NT2/D1 (cell line): Measurements from ENCODE around the gene NKAIN2.

Experiments used
- DNase-seq: peaks from one replicate; pipeline ENCODE4 v3.0.0-alpha.2; 2011; ENCODE audit warnings: low read depth, low spot score
- H3K27me3 ChIP-seq: 2 replicates; pipeline ENCODE4 v1.6.0; 2011; ENCODE audit warnings: mild to moderate bottlenecking; ENCODE audit not compliant: insufficient read length, insufficient read depth
- H3K36me3 ChIP-seq: 2 replicates; pipeline ENCODE4 v1.6.1; 2011; ENCODE audit warnings: mild to moderate bottlenecking, low read length, mixed read lengths; ENCODE audit not compliant: insufficient read depth, insufficient read length
- H3K4me1 ChIP-seq: 2 replicates; pipeline ENCODE4 v1.5.1; 2011; ENCODE audit not compliant: insufficient read depth, insufficient read length
- H3K4me3 ChIP-seq: 2 replicates; pipeline ENCODE4 v1.5.1; 2011; ENCODE audit warnings: low read depth; ENCODE audit not compliant: insufficient read length
- H3K9ac ChIP-seq: 2 replicates; pipeline ENCODE4 v1.6.0; 2011; ENCODE audit warnings: low read depth; ENCODE audit not compliant: insufficient read length
- H3K9me3 ChIP-seq: 2 replicates; pipeline ENCODE4 v1.5.1; 2011; ENCODE audit warnings: mild to moderate bottlenecking, low read length; ENCODE audit not compliant: insufficient read depth
- SUZ12 ChIP-seq: IDR thresholded peaks from 2 replicates; pipeline ENCODE4 v1.6.1; 2011; ENCODE audit not compliant: insufficient read length, insufficient read depth; ENCODE audit errors: extremely low read depth
- YY1 ChIP-seq: IDR thresholded peaks from 2 replicates; pipeline ENCODE4 v1.6.1; 2011; ENCODE audit not compliant: insufficient read length, insufficient read depth
- ZNF274 ChIP-seq: IDR thresholded peaks from 2 replicates; pipeline ENCODE4 v1.6.1; 2011; ENCODE audit warnings: mild to moderate bottlenecking, low read depth, low read length

Gene NKAIN2

DNA sequence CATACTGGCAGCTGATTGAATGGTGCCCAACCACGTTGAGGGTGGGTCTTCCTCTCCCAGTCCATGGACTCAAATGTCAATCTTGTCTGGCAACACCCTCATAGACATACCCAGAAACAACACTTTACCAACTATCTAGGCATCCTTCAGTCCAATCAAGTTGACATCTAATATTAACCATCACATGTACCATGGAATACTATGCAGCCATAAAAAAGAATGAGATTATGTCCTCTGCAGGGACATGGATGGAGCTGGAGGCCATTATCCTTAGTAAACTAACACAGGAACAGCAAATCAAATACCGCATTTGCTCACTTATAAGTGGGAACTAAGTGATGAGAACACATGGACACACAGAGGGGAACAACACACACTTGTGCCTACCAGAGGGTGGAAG lies 951.7 kb downstream of the NKAIN2 start:
- Histone ChIP-seq H3K4me3 (no peak overlapping the region), H3K27me3 (no peaks in the 10 kb centered on the region), H3K9ac (no peak overlapping the region), H3K36me3 (no peaks in the 10 kb centered on the region), H3K4me1 (no peaks in the 10 kb centered on the region), H3K9me3 (no peaks in the 10 kb centered on the region)
- TF ChIP-seq SUZ12: no peak
- no peak for TF ChIP-seq ZNF274
- TF ChIP-seq YY1: no peak
- no peak for DNase-seq

DNA sequence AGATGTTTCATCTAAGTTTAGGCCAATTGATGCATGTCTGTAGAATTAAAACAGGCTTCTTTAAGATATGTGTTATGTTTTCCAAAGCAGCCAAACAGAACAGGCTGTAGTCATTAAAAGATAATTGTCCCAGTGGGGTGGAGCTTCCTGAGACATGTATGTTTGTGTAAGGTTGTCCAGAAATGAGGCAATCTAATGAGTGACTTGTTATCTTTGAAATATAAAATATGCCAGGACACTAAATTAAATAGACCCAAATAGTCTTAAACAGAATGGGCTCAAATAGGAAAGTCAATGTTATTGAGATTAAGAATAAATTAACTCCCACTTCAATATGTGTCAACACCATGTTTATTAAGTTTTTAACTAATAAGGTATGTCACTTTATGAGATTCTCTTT lies 953.9 kb downstream of the NKAIN2 start:
- DNase-seq: no peak

DNA sequence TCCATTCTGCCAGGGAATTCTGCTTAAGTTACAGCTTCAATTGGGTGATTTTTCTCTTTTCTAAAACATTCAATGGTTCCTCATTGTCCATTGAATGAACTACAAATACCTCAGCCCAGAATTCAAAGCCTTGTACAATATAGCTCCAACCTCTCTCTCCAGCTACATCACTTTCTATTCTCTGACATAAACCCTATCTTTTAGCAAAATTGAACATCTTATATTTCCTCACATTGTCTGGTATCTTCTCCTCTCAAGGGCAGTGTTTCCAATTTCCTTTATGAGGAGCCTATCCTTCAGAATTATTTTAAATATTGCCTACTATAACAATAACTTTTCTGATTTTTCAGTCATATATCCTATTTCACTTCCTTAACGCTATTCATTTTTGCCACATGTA lies 955.0 kb downstream of the NKAIN2 start:
- DNase-seq: no peak
- no peak overlapping the region for H3K9ac ChIP-seq
- H3K9me3 ChIP-seq: no peaks in the 10 kb centered on the region
- H3K36me3 ChIP-seq: no peaks in the 10 kb centered on the region
- H3K27me3 ChIP-seq: no peaks in the 10 kb centered on the region
- no peak overlapping the region for H3K4me3 ChIP-seq
- TF ChIP-seq SUZ12: no peak
- no peak for TF ChIP-seq YY1
- TF ChIP-seq ZNF274: no peak
- H3K4me1 ChIP-seq: no peaks in the 10 kb centered on the region

More for the DNA sequence above, 953.9 kb downstream of the NKAIN2 start:
- TF ChIP-seq ZNF274: no peak
- no peak for TF ChIP-seq YY1
- TF ChIP-seq SUZ12: no peak
- Histone ChIP-seq H3K4me3 (no peak overlapping the region), H3K4me1 (no peaks in the 10 kb centered on the region), H3K27me3 (no peaks in the 10 kb centered on the region), H3K36me3 (no peaks in the 10 kb centered on the region), H3K9ac (no peak overlapping the region), H3K9me3 (no peaks in the 10 kb centered on the region)

DNA sequence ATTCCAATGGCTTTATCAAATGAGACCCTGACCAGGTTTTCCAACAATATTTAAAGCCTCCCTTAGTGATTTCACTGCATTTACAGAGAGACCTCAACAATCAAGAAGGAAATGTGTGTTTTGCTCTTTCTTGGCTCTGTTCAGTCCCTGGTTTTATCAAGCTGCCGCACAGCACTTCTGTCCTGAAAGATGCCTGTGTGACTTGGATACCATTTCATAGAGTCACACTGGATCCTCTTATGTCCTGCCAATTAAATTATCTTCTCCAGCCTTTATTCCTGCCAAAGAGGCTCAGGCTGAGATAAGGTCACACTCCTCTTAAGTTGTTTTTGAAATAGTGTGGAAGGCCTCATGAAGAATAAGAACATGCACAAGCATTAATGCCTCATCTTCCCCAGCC lies 961.6 kb downstream of the NKAIN2 start:
- Histone ChIP-seq H3K9ac (no peak overlapping the region), H3K4me1 (no peaks in the 10 kb centered on the region), H3K4me3 (no peak overlapping the region), H3K27me3 (no peaks in the 10 kb centered on the region), H3K9me3 (no peaks in the 10 kb centered on the region), H3K36me3 (no peaks in the 10 kb centered on the region)
- TF ChIP-seq ZNF274 (no peak), SUZ12 (no peak), YY1 (no peak)
- no peak for DNase-seq

DNA sequence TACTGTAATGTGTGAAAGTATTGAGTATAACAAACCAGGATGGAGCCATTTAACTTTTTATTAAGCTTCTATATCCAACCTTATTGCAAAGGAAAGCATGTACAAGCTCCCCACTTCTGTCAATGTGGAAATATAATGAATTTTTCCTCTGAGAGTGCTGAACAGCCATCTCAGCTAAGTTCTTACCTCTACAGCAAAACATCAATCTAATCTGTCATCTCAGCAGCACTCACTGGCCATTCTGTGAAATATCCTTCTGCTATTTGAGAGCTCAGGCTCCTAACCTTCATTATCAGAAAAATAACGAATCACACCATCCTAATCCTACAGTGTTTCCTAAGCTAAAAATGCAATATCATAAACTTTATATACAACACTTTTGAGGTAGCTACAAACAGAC lies 964.6 kb downstream of the NKAIN2 start:
- Histone ChIP-seq H3K4me3 (no peak overlapping the region), H3K9me3 (no peaks in the 10 kb centered on the region), H3K9ac (no peak overlapping the region), H3K4me1 (no peaks in the 10 kb centered on the region), H3K27me3 (no peaks in the 10 kb centered on the region), H3K36me3 (no peaks in the 10 kb centered on the region)
- TF ChIP-seq ZNF274: no peak
- no peak for TF ChIP-seq SUZ12
- no peak for TF ChIP-seq YY1
- DNase-seq: no peak

GRCh38 chr6:124769811-124770544 lies 966.3 kb downstream of the NKAIN2 start:
- no peak for DNase-seq

DNA sequence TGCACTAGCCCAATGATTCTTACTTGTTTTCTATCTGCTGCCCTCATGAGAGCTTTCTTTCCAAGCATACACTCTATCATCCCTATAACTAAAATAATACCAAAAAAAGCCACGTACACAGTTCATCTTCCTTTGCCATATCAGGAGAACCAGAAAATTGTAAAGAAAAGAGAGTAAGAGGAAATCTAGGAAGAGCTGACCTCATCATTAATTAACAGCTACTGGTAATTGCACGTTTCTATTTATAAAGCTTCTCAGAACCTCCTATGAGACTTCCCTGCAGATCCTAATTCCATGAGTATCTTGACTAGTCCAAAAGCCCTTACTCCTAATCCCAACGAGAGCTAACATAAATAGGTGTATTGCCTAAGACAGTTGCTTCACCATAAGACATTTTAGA lies 967.1 kb downstream of the NKAIN2 start:
- H3K9ac ChIP-seq: no peak overlapping the region
- no peaks in the 10 kb centered on the region for H3K9me3 ChIP-seq
- H3K4me3 ChIP-seq: no peak overlapping the region
- no peaks in the 10 kb centered on the region for H3K4me1 ChIP-seq
- H3K36me3 ChIP-seq: no peaks in the 10 kb centered on the region
- DNase-seq: no peak
- TF ChIP-seq YY1 (no peak), SUZ12 (no peak), ZNF274 (no peak)
- H3K27me3 ChIP-seq: no peaks in the 10 kb centered on the region

More at GRCh38 chr6:124769811-124770544, 966.3 kb downstream of the NKAIN2 start:
- TF ChIP-seq YY1 (no peak), ZNF274 (no peak), SUZ12 (no peak)
- Histone ChIP-seq H3K9me3 (no peaks in the 10 kb centered on the region), H3K9ac (no peak overlapping the region), H3K27me3 (no peaks in the 10 kb centered on the region), H3K4me3 (no peak overlapping the region), H3K36me3 (no peaks in the 10 kb centered on the region), H3K4me1 (no peaks in the 10 kb centered on the region)
